ENCODE measurements around the gene MEAK7.

MEAK7 gene

GRCh38 chr16:84461029-84461412, 43.4 kb downstream of the MEAK7 start:
- H3K27ac ChIP-seq, result peak overlapping the region; percentile 11; the same call in 1 of the 2 replicates
- TF ChIP-seq, protein P1, sequence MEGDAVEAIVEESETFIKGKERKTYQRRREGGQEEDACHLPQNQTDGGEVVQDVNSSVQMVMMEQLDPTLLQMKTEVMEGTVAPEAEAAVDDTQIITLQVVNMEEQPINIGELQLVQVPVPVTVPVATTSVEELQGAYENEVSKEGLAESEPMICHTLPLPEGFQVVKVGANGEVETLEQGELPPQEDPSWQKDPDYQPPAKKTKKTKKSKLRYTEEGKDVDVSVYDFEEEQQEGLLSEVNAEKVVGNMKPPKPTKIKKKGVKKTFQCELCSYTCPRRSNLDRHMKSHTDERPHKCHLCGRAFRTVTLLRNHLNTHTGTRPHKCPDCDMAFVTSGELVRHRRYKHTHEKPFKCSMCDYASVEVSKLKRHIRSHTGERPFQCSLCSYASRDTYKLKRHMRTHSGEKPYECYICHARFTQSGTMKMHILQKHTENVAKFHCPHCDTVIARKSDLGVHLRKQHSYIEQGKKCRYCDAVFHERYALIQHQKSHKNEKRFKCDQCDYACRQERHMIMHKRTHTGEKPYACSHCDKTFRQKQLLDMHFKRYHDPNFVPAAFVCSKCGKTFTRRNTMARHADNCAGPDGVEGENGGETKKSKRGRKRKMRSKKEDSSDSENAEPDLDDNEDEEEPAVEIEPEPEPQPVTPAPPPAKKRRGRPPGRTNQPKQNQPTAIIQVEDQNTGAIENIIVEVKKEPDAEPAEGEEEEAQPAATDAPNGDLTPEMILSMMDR (conservative IDR thresholded peaks at IDR 0.05; ENCODE audit: low read depth), result no peak
- ChIA-PET POLR2A (ENCODE audit: low non-redundant PET) (no interaction called here), CTCF (no interaction called here)
- no peak for DNase-seq (ENCODE audit: low spot score)

DNA sequence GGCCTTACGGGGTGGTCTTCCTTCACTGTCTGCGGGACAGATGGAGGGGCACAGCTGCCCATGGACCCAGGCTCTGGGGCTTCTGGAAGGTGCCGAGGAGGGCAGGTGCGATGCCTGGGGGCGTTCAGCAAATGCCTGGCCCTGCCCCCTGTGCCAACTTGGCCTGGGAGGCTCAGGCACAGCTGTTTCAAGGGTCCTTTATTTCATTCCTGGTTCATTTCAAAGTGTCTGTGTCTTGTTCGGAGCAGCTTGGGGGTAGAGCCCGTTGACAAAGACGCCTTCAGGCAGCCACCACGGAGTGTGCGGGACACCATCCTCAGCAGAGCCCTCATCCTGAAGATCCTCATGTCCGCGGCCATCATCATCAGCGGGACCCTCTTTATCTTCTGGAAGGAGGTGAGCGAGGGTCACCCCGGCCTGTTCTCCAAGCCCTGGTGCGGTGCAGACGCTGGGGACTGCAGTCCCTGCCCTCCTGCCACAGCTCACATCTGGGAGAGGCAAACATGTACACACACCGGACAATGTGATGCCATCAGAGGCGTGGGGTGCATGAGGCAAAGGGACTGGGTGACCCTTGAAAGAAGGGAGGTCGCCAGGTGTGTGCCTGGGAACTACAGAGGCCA, 43.9 kb downstream of the MEAK7 start:
- DNase-seq (ENCODE audit: low spot score), result no peak
- ChIA-PET CTCF (no interaction called here), POLR2A (ENCODE audit: low non-redundant PET) (no interaction called here)

DNA sequence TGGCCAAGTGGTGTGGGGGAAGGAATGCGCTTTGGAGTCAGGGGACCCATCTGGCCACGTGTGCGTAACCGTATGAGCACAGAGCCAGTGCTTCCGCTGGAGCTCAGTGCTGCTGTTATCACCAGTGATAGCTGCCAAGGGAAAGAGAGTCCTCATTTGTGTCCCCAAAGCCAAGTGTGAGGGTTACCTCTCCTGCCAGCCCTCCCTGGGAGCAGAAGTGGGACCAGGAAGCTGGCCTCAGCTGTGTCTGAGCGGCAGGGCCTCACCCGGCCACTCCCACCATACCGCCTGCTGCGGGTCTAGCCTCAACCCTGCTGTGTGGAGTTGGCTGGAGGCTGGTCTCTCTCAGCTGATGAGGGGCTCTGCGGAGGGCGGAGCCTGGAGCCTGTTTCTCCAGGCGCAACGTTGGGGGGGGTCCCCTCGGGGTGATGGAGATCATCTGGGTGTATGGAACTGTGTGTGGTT, 44.5 kb downstream of the MEAK7 start:
- CTCF ChIA-PET, result no interaction called here
- no peak for DNase-seq (ENCODE audit: low spot score)

More for the DNA sequence above, 43.9 kb downstream of the MEAK7 start:
- TF ChIP-seq, protein P1 (conservative IDR thresholded peaks at IDR 0.05; ENCODE audit: low read depth), result no peak
- peak overlapping the region; percentile 11; the same call in 1 of the 2 replicates for H3K27ac ChIP-seq

DNA sequence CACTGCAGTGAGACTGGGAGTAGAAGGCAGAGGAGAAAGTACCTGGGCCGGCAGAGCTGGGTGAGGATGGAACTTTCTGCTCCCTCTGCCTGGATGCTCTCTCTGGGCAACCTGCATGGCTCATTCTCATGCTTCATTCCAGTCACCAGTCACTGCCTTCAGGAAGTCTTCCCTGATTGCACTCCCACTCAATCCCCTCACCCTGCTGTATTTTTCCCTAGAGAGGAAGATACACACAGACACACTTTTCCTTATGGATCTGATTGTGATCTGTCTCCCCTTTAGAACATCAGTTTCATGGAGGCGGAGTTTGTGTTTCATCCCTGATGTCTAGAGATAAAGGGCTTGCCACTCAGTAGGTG, 44.9 kb downstream of the MEAK7 start:
- ChIA-PET POLR2A (ENCODE audit: low non-redundant PET) (no interaction called here), CTCF (no interaction called here)
- DNase-seq (ENCODE audit: low spot score), result no peak
- no peak overlapping the region for H3K27ac ChIP-seq
- TF ChIP-seq, protein P1 (conservative IDR thresholded peaks at IDR 0.05; ENCODE audit: low read depth), result no peak

More for the DNA sequence above, 44.5 kb downstream of the MEAK7 start:
- POLR2A ChIA-PET (ENCODE audit: low non-redundant PET), result no interaction called here
- TF ChIP-seq, protein P1 (conservative IDR thresholded peaks at IDR 0.05; ENCODE audit: low read depth), result no peak
- no peak overlapping the region for H3K27ac ChIP-seq

GRCh38 chr16:84458606-84459532, 45.6 kb downstream of the MEAK7 start:
- TF ChIP-seq, protein P1 (conservative IDR thresholded peaks at IDR 0.05; ENCODE audit: low read depth), result no peak
- CTCF ChIA-PET, result no interaction called here
- POLR2A ChIA-PET (ENCODE audit: low non-redundant PET), result no interaction called here
- DNase-seq (ENCODE audit: low spot score), result no peak
- no peak overlapping the region for H3K27ac ChIP-seq

DNA sequence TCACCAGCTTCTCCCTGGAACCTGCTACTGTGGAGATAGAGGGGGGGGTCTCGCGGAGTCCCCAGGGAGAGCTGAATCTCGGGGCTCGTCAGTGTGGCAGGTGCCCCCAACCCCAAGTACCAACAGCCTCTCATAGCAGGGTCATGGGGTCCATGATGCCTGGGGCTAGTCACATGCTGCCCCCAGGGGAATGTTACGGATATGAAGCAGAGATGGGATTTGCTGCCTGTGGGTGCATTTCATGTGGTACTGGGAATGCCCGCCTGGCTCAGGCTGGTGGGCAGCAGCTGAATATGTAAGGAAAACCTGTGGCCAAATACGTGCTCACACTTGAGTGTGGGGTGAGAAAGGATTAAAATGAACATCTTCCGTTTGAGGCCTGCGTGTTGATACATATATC, 49.4 kb downstream of the MEAK7 start:
- no peak for DNase-seq (ENCODE audit: low spot score)
- no peak overlapping the region for H3K27ac ChIP-seq
- ChIA-PET CTCF (interaction anchor here (0.7 kb wide), 1 partner anchor 18 kb away, joined by 3 read pairs; no protein-coding TSS in a partner anchor), POLR2A (ENCODE audit: low non-redundant PET) (no interaction called here)
- TF ChIP-seq, protein P1 (conservative IDR thresholded peaks at IDR 0.05; ENCODE audit: low read depth), result no peak
